Measurements from ENCODE around the gene DPP6.

Gene DPP6

DNA sequence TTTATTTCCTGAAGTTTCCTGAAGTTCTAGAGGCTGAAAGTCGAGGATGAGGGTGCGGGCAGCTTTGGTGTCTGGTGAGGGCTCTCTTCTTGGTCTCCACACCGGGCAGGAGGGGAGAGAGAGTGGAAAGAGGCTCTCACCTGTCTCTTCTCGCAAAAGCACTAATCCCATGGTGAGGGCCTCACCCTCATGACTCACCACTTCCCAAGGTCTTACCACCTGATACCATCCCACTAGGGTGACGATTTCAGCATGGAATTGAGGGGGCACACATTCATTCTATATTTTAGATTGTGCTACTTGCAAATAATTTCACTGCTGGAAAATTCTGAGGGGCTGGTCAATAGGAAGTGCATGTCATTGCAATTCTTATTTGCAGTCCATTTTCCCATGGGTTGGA, 292.9 kb downstream of the DPP6 start:
- DNase-seq, result no peak

DNA sequence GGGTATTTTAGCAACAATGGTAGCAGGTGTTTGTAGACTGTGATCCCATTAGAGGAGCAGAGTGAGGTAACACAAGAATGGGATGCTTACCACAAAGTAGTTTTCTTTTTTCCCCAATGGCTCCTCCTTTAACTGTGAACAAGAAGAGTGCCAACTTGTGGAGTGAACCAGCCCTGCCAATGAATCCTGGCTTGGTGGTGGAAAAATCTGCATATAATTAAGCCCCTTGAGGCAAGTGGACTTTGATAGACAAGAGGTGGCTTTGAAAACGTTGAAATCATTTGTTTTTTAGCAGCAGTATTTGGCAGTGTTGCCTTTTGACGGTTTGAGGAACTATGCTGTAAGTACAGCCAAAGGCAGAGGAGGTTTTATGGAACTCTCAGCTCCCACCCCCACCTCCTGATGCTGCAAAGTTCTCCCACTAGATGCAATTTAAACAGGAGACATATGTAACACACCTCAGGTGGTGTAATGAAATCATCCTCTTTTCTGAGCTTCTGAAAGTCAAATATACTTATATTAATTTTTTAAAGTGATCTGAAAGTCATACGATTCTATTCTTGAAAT, 295.6 kb downstream of the DPP6 start:
- DNase-seq, result no peak

DNA sequence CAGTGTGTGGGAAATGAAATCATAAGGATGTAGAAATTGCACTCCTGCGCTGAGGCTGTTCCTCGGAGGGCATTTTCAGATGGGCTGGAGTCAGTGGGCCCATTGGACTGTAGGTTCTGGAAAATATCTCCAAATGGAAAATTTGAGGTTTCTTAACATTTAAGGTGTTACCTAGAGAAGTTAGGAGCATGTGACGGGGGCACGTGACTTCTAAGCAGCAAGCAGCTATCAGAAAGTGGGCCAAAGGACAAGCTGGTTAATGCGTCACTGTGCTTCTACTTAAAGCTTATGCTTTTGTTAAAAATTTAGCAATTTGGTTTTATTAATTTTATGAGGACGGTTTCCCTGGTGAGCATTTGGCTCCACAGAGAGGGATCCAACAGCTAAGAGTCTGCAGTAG, 298.7 kb downstream of the DPP6 start:
- DNase-seq, result no peak

DNA sequence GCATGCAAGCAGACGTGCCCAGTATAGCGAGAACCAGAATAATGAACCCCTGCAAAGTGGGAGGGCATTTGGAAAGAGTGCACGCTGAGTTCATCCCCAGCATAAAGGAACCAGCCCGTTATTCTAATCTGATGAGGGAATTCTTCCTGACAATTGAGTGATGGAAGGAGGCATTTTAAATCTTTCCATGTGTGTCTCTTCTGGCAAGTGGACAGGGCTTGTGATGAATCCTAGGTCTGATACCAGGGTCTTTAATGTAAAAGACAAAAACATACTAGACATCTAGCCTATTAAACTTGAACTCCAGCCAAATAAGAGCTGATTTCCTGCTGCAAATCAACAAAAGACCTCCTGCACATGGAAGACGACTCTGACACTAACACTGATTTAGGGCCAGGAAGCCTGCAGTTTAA, 301.2 kb downstream of the DPP6 start:
- no peak for DNase-seq

DNA sequence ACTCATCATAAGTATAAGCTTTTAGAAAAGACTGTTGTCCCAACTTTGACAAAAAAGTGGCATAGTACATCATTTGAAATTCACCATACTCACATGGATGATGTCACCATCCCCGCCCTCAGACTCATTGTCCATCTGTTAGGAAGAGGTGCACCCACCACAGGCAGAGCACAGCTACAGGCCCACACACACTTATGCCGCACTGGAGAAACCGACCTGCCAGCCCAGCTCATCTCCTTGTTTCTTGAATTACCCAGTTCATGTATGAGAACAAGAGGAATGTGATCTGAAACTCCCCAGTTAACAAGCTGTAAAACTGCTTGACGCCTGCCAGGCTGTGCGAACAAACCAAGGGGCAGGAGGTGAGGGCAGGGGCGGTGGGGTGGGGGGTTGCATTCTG, 312.0 kb downstream of the DPP6 start:
- no peak for DNase-seq

DNA sequence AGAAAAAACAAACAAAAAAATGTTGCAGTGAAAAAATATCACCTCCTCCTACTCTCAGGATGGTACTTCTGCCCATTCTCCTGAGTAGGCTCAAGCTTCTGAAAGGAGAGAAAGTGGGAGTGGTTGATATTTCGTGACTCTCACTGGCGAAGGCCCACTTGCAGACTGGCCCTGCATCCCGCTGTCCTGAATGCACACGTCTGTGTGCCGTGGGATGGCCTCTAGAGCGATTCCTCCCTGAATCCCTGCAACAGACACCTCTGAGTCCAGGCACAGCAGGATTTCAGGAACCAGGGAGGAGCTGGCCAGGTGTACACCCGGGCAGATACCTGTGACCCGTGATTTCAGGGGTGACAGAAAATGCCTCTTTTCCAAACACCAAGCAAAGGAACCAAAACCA, 319.2 kb downstream of the DPP6 start:
- DNase-seq, result no peak

DNA sequence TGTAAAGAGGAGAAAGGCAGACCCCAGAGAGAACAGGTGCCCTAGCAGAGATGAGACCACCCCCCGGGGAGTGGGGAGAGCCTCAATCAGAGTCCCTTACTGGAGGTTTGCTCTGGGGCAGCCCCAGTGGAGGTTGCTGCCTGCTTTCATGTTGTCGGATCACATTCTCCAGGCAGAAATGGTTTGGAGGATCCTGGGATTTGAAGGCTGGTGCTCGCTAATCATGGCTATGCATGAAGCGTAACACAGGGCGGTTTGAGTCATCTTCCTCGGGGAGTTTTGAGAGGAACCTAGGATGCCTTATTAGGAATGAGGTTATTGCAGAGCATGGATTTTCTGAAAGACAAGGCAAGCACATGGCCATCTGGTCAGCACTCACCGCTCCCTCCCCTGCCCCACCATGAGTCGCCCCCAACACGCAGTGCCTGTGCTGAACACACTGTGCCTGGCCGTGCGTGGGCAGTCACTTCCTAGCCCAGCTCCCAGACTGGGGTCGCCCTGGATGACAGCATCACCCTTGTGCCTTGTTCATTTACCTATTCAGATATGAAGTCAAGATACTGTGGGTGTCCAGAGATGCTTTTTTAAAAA, 319.9 kb downstream of the DPP6 start:
- no peak for DNase-seq

DNA sequence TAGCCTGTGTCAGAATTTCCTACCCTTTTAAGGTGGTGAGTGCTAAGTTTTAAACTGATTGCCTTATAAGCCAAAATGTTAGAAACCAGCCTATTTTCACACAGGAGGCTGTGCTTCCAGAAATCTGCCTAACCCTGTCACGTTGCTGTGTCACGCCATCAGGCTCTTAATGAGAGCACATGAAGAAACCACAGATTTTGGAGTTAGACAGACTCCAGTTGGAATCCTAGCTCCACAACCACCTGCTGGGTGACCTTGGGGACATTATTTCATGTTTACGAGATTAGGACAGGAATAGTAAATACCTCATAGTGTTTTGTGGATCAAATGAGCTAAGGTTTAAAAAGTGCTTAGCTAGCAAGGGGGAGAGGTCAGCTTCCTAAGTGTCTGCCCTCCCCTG, 321.8 kb downstream of the DPP6 start:
- DNase-seq, result no peak

DNA sequence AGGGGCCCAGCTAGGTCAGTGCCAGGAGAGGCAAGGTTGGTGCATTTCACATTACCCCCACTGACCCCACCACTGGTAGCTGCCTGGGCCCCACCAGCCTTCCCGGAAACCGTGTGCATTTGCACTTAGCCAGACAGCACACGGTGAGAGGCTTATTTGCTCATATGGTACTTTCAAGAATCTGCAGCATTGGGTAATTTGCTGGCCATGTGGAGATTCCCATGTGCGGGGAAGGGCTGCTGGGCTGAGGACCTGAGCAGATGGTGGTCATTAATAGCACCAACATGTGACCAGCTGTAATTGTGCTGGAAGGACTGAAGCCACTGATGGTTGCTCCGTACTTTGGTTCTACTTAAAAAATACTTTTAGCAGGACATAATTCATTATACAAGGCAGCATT, 323.8 kb downstream of the DPP6 start:
- no peak for DNase-seq

DNA sequence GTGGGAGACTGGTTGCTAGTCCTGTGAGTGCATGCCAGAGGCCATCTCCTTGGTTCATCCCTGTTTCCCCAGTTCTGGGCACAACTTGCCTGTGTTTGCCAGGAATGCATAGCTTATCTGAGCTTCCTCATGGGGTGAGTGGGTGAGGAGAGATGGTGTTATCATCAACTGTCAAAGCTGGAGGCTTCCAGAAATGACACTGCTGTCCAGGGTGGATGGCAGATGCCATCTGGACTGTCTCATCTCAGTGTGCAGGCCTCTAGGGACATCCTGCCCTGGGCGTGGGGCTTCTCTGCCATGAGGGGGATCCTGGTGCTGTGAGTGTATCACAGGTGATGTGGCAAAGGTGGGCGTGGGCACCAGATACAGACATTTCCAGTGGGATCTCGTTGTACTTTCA, 328.6 kb downstream of the DPP6 start:
- DNase-seq, result no peak

DNA sequence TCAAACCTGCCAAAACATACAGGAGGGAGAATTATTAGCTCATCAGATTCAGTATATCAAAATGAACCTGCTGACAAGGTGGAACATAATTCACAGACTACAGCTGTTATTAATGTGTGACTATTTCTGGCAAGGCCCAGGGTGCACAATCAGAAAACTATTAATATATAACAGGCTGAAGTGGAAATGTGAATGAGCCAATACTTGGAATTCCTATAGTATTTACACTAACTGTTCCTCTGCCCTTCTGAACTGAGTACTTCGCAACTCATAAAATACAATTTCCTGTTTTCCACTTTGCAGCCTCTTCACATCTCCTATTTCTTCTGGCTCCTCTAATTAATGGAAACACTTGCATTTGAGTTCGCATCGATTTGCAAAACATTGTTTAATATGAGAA, 330.8 kb downstream of the DPP6 start:
- no peak for DNase-seq

DNA sequence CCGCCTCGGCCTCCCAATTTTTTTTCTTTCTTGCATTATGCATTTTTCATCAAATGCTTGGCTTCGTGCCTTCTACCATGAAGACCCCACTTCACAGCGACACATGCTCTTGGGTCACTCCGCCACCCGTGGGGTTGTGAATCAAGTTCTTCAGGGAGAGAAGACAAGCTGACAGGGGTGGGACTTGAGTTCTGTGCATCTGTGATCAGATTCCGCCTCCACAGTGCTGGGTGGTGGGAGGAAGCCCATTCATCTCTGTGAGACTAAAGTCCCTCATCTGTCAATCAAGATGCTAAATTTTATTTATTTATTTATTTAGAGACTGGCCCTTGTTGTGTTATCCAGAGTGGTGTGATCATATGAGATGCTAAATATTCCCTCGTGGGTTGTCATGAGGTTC, 333.0 kb downstream of the DPP6 start:
- no peak for DNase-seq

DNA sequence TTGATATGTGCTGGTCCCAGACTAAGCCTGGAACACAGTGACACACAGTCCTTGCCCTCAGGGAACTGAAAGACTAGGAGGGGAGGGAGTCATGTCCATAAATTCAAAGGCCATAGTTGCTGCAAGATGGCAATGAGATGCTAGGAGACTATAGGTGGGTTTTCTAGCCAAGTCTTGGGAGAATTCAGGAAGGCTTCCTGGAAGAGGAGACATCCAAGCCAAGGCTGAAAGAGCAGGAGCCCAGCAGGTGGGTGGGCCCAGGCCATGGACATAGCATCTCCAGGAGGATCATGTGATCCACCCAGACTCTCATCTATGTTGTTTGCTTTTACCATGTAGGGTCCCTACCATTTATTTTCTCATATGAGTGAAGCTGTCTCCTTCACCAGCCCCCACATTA, 335.1 kb downstream of the DPP6 start:
- DNase-seq, result no peak

DNA sequence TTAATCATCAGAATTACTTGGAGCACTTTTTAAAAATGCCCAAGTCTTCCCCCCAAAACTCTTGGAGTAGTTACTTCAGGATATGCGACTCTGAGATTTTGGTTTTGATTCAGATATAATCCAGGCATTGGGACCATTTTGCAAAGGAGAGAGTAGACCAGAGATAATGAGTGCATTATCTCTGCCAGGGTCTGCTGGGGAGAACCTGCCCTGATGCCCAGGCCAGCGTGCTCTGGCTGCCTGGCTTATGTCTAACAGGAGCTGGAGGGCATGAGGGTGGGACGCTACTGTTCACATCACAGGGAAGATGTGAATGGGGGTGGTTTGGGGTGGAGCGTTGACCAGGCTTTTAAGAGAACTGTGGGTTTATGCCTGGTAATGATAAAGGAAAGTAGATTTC, 336.2 kb downstream of the DPP6 start:
- no peak for DNase-seq

DNA sequence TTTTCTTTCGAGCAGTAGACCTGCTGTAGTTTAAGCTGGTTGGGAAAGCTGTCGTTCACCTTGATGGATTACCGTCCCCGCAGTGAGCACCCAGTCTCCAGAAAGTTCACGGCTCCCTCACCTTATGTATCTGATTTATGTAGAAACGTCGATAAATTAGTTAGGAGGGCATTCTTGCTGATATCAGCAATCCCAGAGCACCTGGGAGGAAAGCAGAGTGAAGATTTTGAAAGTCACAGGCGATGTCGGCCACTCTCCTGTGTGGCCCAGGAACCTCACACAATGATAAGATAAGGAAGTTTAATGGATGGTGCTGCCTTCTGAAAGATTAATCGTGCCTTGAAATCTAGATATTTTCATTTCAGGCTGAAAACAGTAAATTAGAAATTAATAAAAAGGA, 336.8 kb downstream of the DPP6 start:
- no peak for DNase-seq

DNA sequence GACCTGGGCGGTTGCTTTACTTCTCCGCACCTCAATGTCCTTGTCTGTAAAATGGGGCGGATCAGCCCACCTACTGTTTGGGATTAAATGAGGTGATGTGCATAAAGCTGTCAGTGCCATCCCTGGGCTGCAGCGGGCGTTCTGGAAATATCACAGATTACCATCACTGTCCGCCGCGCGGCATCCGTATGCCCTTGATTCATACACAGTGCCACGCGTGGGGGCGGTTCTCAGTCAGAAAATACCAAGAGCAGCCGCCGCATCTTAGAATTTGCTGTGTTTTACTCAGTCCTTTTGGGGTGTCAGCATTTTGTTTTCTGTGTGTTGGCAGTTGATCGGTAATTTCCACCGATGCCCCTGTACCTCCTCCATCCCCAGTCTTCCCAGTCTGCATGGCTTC, 338.8 kb downstream of the DPP6 start:
- DNase-seq, result no peak

DNA sequence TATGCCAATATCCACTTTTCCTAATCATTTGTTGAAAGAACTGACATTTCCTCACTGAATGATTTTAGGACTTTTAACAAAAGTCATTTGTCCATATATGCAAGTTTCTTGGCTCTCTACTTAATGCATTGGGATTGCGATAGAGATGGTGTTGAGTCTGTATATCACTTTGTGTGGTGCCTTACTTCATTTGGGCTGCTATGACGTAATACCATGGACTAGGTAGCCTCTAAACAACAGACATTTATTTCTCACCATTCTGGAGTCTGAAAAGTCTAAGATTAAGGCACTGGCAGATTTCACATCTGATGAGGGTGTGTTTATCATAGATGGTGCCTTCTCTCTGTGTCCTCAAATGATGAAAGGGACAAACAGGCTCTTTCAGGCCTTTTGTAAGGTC, 342.6 kb downstream of the DPP6 start:
- DNase-seq, result no peak

DNA sequence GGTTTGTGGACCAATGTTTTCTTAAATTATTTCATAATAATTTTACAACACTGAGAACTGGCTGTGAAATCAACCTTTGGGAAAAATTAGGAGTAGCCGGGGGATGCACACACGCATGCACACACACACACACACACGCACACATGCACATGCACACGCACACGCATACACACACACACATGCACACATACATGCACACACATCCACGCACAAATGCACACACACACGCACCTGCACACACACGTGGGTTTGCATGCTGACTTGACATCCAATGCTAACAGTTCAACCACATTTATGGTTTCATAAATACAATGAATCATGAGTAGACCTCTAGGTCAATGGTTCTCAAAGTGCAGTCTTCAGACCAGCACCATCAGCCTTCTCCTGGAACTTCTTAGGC, 354.1 kb downstream of the DPP6 start:
- no peak for DNase-seq

DNA sequence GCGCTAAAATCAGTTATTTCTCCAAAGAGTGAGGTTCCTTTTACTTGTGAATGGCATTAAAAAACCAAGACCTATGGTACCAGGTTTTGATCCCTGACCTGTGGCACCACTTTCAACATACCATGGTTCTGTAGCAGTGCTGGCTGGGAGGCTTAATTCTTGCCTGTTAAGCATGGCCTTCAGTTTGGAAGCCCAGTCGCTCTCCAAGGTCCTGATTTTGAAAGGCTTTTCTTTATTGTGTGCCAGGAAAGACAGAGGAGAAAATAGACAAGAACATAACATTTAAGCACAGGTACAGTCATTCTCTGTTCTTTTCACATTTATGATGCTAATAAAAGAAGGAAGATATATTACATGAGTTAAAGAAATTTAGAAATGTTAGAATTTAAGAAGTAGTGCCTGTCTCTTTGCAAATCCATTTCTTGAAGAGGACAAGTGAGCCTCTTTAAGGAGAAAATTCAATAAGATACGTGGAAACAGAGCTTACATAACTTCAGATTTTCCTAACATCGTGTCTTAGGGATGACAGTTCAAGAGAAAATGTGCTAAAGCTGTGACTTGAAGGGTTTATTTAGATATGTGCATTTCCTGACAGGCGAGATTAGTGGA, 357.6 kb downstream of the DPP6 start:
- no peak for DNase-seq

DNA sequence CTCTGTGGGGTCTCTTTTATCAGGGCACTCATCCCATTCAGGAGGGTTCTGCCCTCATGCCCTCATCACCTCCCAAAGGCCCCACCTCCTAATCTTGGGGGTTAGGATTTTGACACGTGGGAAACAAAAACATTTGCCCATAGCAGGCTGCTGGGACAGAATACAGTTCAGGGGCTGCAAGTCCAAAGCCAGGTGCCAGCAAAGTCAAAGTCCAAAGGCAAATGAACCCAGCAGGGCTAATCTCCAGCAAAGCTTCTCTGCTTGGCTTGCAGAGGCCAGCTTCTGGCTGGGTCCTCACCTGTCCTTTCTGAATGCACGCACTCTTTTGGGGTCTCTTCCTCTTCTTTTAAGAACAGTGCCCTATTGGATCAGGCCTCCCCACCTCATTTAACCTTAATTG, 359.9 kb downstream of the DPP6 start:
- no peak for DNase-seq

DNA sequence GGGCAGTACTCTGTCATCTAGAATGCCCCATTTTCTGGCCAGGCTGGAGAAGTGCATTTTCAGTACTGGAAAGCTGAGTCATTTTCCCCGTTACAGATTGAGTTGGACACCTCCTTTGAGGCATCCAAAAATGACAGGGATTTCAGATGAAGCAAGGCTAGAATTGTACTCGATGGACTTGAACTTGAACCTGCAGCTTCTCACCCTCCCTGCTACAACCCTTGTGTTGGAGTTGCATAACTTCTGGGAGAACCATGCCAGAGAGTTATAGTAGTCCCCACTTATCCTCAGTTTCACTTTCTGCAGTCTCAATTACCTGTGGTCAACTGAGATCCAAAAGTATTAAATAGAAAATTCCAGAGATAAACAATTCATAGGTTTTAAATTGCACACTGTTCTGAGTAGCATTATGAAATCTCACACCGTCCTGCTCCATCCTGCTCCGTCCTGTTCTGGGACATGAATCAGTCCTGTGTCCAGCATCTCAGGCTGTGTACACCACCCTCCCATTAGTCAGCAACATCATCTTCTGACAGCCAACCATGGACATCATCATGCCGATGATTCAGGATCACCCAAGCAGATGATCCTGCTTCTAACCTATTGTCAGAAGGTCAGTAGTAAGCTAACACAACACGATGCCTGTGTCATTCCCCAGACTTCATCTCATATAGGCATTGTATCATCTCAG, 363.7 kb downstream of the DPP6 start:
- DNase-seq, result no peak

DNA sequence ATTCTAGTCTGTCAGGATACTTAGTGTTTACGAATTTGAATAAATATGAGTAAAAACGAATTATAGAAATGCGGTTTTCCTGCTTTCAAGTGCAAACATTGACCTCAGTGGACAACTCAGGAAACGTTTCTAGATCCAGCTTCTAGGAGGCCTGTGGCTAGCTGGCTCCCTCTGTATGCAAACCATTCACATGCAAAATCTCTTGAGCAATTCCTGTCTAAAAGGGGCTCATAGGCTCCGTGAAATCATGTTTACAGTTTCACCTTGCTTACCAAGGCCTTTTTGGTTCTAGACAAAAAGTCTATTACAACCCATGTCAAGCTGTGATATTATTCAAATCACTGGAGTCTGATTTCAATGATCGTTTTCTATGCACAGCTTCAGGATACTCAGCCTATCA, 364.5 kb downstream of the DPP6 start:
- no peak for DNase-seq

DNA sequence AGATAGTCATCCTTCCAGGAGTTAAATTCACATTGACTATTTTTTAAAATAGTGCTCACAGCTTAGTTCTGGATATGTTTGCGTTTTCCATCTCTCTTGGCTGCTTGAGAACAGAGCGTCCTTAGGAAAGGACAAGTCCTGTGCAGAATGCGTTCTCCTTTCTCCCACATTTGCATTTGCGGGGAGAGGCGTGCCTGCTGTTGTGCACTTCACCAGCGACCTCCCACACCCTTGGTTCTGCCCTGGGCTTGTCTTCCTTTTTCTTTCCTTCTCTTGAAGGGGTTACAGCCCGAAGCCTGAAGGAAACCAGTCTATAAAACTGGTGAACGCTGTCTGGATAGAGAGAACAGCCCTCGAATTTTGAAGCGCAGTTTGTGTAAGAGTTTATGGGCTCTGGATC, 367.1 kb downstream of the DPP6 start:
- no peak for DNase-seq

DNA sequence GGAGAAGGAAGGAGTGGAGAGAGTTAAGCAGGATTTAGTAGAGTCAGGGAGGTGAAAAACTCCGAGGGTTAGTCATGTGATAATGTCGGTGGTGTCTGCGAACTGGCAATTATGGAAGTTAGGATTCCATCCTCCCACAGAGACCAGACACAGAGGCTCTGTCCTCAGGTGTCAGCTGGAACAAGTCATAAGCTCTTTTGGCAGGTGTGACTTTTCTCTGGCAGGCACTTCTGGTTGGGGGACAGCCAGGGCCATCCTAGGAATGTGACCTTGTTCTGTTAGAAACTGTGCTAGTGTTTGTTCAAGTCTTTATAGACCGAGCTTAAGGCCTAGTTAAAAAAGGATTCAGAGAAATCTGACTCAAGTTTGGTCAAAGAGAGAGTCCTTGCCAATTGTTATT, 371.0 kb downstream of the DPP6 start:
- DNase-seq, result no peak

DNA sequence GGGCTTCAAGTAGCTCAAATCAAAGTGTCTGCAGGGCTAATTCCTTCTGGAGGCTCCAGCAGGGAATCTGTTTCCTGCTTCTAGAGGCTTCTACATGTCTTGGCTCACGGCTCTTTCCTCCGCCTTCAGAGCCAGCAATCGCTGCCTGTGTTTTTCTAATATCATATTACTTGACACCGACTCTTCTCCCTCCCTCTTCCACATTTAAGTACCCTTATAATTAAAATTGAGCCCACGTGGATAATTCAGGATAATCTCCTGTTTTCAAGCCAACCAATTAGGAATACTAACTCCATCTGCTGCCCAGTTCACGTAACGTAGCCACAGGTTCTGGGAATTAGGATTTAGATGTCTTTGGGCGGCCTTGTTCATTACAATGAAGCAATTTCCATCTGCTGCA, 372.2 kb downstream of the DPP6 start:
- no peak for DNase-seq

Data from CD4-positive, alpha-beta T cell treated with Interleukin-6 for 4 hours (primary cell).